MM.1S (cell line): ENCODE results near the gene CROCC2.

Experiments
- DNase-seq: peaks from one replicate; pipeline ENCODE4 v3.0.0-alpha.2; 2015
- H2AFZ ChIP-seq: fragments of 300-600 bp; sonication (generic); 2 replicates; pipeline ENCODE4 v1.6.0; 2016; ENCODE audit warnings: antibody characterized with exemption, low read length
- H3F3A ChIP-seq: fragments of 300-600 bp; sonication (generic); 2 replicates; pipeline ENCODE4 v1.6.1; 2016; ENCODE audit warnings: mild to moderate bottlenecking, antibody characterized with exemption, low read length, moderate library complexity, mixed read lengths; ENCODE audit not compliant: insufficient read depth
- H3K27ac ChIP-seq: fragments of 300-600 bp; sonication (generic); 2 replicates; pipeline ENCODE4 v1.5.1; 2016; ENCODE audit warnings: mild to moderate bottlenecking, low read length
- H3K27me3 ChIP-seq: fragments of 300-600 bp; sonication (generic); replicated peaks from 2 replicates; pipeline ENCODE4 v1.6.0; 2016; ENCODE audit warnings: low read length; ENCODE audit not compliant: insufficient read depth
- H3K36me3 ChIP-seq: fragments of 300-600 bp; sonication (generic); replicated peaks from 2 replicates; pipeline ENCODE4 v1.6.1; 2016; ENCODE audit warnings: mild to moderate bottlenecking, low read length, mixed read lengths; ENCODE audit not compliant: insufficient read depth
- H3K4me1 ChIP-seq: fragments of 300-600 bp; sonication (generic); 2 replicates; pipeline ENCODE4 v1.6.1; 2016; ENCODE audit warnings: low read length, mixed read lengths
- H3K4me2 ChIP-seq: fragments of 300-600 bp; sonication (generic); 2 replicates; pipeline ENCODE4 v1.6.0; 2016; ENCODE audit warnings: low read depth, low read length
- H3K4me3 ChIP-seq: fragments of 300-600 bp; sonication (generic); 2 replicates; pipeline ENCODE4 v1.5.1; 2016; ENCODE audit warnings: low read length, mixed read lengths
- H3K79me2 ChIP-seq: fragments of 300-600 bp; sonication (generic); 2 replicates; pipeline ENCODE4 v1.6.1; 2016; ENCODE audit warnings: mixed run types, low read length, mixed read lengths
- H3K9ac ChIP-seq: fragments of 300-600 bp; sonication (generic); 2 replicates; pipeline ENCODE4 v1.6.1; 2016; ENCODE audit warnings: low read length, mixed read lengths
- H3K9me2 ChIP-seq: fragments of 300-600 bp; sonication (generic); replicated peaks from 2 replicates; pipeline ENCODE4 v1.6.1; 2016; ENCODE audit warnings: mild to moderate bottlenecking, low read length, mixed read lengths; ENCODE audit not compliant: insufficient read depth
- H3K9me3 ChIP-seq: fragments of 300-600 bp; sonication (generic); replicated peaks from 2 replicates; pipeline ENCODE4 v1.6.1; 2016; ENCODE audit warnings: mild to moderate bottlenecking, low read length, mixed read lengths; ENCODE audit not compliant: insufficient read depth
- H4K20me1 ChIP-seq: fragments of 300-600 bp; sonication (generic); 2 replicates; pipeline ENCODE4 v1.6.1; 2016; ENCODE audit warnings: mild to moderate bottlenecking, low read length, moderate library complexity, mixed read lengths; ENCODE audit not compliant: insufficient read depth
- EZH2 ChIP-seq: fragments of 300-600 bp; sonication (generic); optimal IDR thresholded peaks from 2 replicates; pipeline ENCODE3; 2017; ENCODE audit warnings: low read depth, mild to moderate bottlenecking, antibody characterized with exemption, low read length, mixed read lengths
- EZH2phosphoT487 ChIP-seq: fragments of 300-600 bp; sonication (generic); IDR thresholded peaks from 2 replicates; pipeline ENCODE4 v1.6.1; 2018; ENCODE audit warnings: antibody characterized with exemption, low read length
- TF ChIP-seq, protein P1 (sequence below): fragments of 300-600 bp; sonication (generic); IDR thresholded peaks from 2 replicates; pipeline ENCODE4 v1.5.1; 2016; ENCODE audit warnings: antibody characterized with exemption, low read length, mixed read lengths

CROCC2 gene

DNA sequence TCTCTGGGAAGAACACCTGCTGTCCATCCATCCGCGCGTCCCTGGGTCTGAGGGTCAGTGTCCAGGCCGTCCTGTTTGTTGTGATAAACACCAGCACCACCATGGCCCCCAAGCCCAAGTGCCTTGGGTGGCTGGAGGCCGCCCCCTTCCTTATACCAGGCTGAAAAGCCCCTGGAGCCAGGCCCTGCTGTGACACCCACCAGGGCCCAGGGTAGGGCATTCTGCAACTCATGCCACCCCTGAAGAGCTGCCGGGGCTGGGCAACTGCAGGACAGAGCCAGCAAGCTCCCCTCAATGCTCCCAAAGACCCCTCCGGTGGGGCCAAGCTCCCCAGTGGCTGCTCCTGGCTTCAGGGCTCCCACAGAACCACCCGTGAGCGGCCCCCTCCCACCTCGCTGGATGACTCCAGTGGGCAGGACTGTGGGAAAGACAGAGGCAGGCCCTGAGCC lies 60.3 kb downstream of the CROCC2 start:
- H3K4me2 ChIP-seq: no peak overlapping the region
- H3F3A ChIP-seq: no peaks in the 10 kb centered on the region
- no peaks in the 10 kb centered on the region for H3K9me2 ChIP-seq
- DNase-seq: no peak
- H3K27me3 ChIP-seq: peaks cover 16% of the 10 kb centered on the region
- H4K20me1 ChIP-seq: no peaks in the 10 kb centered on the region
- H3K4me1 ChIP-seq: no peaks in the 10 kb centered on the region
- no peak overlapping the region for H3K27ac ChIP-seq
- no peaks in the 10 kb centered on the region for H3K9me3 ChIP-seq
- H2AFZ ChIP-seq: no peak overlapping the region
- no peak overlapping the region for H3K4me3 ChIP-seq
- H3K9ac ChIP-seq: no peak overlapping the region
- no peaks in the 10 kb centered on the region for H3K79me2 ChIP-seq
- no peak for TF ChIP-seq EZH2phosphoT487
- TF ChIP-seq, protein P1, sequence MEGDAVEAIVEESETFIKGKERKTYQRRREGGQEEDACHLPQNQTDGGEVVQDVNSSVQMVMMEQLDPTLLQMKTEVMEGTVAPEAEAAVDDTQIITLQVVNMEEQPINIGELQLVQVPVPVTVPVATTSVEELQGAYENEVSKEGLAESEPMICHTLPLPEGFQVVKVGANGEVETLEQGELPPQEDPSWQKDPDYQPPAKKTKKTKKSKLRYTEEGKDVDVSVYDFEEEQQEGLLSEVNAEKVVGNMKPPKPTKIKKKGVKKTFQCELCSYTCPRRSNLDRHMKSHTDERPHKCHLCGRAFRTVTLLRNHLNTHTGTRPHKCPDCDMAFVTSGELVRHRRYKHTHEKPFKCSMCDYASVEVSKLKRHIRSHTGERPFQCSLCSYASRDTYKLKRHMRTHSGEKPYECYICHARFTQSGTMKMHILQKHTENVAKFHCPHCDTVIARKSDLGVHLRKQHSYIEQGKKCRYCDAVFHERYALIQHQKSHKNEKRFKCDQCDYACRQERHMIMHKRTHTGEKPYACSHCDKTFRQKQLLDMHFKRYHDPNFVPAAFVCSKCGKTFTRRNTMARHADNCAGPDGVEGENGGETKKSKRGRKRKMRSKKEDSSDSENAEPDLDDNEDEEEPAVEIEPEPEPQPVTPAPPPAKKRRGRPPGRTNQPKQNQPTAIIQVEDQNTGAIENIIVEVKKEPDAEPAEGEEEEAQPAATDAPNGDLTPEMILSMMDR: no peak
- TF ChIP-seq EZH2: no peak
- H3K36me3 ChIP-seq: no peaks in the 10 kb centered on the region

DNA sequence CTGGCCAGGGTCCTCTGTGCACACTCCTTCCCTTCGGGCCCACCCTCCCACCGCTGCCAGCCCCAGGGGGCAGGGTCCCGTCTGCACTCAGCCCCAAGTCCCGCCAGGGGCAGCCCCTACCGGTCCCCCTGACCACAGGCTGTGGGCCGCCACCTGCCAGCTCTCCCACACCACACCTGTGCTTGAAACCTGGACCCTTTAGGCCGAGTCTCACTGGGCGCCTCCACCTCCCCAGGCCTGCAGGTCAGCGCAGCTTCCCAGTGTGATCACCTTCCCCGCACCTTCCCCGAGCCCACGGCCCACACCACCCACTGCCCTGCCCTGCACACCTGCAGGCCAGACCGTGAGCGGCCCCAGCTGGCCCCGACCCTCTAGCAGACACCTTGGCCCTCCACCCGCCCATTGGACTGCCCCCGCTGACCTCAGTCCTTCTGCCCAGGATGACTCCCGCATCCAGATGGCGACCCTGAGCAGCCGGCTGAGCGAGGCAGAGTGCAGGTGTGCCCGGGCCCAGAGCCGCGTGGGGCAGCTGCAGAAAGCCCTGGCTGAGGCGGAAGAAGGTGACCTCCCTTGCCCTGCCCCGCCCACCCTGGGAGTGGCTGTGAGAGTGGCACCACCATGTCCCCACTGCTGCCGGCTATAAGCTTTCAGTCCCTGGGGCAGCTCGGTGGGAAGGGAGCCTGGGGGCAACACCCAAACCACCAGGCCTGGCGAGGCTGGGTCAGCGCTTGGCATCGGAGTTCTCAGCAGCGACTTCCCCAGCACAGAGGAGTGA lies 61.0 kb downstream of the CROCC2 start:
- H3K9ac ChIP-seq: no peak overlapping the region
- H3F3A ChIP-seq: no peaks in the 10 kb centered on the region
- no peak for DNase-seq
- no peaks in the 10 kb centered on the region for H3K9me3 ChIP-seq
- H3K9me2 ChIP-seq: no peaks in the 10 kb centered on the region
- no peak overlapping the region for H3K27ac ChIP-seq
- H3K4me1 ChIP-seq: no peaks in the 10 kb centered on the region
- no peak overlapping the region for H3K4me3 ChIP-seq
- no peaks in the 10 kb centered on the region for H3K79me2 ChIP-seq
- H3K4me2 ChIP-seq: no peak overlapping the region
- H3K36me3 ChIP-seq: no peaks in the 10 kb centered on the region
- no peak overlapping the region for H2AFZ ChIP-seq
- H3K27me3 ChIP-seq: peaks cover 22% of the 10 kb centered on the region
- H4K20me1 ChIP-seq: no peaks in the 10 kb centered on the region
- TF ChIP-seq EZH2phosphoT487 (no peak), EZH2 (no peak)

DNA sequence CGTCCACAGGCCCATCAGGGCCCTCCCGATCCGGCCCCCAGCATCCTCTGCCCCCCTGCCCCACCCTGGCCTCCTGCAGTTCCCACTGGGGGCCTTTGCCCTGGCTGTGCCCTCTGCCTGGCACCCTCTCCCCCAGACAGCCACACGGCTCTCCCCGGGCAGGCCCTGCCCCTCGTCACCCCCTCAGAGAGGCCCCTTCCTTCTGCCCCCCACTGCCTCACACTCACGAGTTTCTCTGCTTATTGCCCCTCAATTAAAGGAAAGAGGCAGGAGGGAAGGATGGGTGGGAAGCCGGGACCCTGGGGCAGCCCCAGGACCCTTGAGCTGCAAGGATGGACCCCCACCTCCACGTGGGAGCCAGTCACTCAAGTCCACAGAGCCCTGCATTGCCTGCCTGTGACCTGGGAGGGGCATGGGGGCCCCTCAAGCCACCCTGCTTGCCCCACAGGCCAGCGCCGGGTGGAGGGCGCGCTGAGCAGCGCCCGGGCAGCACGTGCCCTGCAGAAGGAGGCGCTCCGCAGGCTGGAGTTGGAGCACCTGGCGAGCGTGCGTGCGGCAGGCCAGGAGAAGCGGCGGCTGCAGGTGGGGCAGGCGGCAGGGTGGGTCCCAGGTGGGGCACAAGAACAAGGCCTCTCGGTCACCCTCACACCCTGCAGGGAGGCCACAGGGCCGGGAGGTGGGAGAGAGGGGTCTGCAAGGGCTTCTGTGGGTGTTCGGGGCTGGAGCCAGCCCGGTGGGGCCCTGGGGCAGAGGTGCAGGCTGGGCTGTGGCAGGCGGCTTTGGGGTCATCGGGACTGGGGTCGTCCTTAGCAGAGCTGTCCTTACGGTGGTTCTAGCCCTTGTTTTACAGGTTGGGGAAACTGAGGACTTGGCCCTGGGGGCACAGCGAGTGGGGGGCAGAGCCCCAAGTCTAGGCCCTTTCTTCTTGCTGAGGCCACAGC lies 61.8 kb downstream of the CROCC2 start:
- Histone ChIP-seq H4K20me1 (no peaks in the 10 kb centered on the region), H2AFZ (no peak overlapping the region), H3K36me3 (no peaks in the 10 kb centered on the region), H3K4me2 (no peak overlapping the region), H3K9me2 (no peaks in the 10 kb centered on the region), H3K4me3 (no peak overlapping the region), H3K27ac (no peak overlapping the region), H3K9ac (no peak overlapping the region), H3F3A (no peaks in the 10 kb centered on the region), H3K4me1 (no peaks in the 10 kb centered on the region), H3K9me3 (no peaks in the 10 kb centered on the region), H3K79me2 (no peaks in the 10 kb centered on the region), H3K27me3 (peaks cover 31% of the 10 kb centered on the region)
- TF ChIP-seq, protein P1: no peak
- TF ChIP-seq EZH2 (no peak), EZH2phosphoT487 (no peak)
- no peak for DNase-seq
